Activated CD8-positive, alpha-beta memory T cell treated with anti-CD3 and anti-CD28 coated beads for 48 hours (primary cell): Measurements from ENCODE around the gene CHTOP.
"Not testable (repeated sequence)": the region's sequence is repeated elsewhere in the genome, so short reads cannot be mapped to it uniquely, and the experiment has no call there.

Experiments used
- DNase-seq, 3 experiments: peaks; one replicate each; pipeline ENCODE4 v3.0.0-alpha.2; 2020; ENCODE audit warnings: low read depth in 2 of 3, low spot score in 2 of 3

CHTOP gene

DNA sequence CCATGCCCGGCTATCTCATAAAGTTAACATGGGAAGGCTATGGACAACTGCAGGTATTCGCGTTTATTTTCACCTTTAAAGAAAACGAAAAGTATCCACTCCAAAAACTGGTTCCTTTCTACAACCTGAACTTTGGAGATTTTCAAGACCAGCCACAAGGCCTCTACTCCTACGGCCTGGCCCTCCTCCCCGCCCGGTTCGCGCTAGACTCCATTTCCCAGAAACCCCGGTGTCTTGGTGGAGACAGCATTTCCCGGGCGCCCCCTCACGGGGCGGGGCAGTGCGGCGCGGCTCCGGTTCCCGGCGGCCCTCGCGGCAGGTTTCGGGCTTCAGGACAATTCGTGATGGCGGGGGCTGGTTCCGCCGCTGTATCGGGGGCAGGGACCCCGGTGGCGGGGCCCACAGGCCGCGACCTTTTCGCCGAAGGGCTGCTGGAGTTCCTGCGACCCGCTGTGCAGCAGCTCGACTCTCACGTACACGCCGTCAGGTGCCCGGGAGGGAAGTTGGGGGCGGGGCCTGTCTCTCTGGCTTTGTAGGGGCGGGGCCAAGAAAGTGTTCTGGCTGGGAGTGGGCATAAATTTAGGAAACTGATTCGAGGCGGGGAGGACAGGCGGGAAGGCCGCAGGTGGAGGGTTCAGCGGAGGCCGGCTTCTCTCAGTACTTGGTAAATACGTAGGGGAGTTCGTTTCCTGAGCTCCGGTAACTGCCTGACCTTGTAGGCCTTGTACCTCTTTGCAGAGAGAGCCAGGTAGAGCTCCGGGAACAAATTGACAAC lies 24.7 kb downstream of the CHTOP start, which contains the start of gene SNAPIN:
Gene SNAPIN, plus strand, starts transcription at position 304 of the 775 bp plus-strand sequence. Its CDS starts 41 bp downstream, at position 345.
- peak; percentile 79 to 82 (median 80) for DNase-seq

DNA sequence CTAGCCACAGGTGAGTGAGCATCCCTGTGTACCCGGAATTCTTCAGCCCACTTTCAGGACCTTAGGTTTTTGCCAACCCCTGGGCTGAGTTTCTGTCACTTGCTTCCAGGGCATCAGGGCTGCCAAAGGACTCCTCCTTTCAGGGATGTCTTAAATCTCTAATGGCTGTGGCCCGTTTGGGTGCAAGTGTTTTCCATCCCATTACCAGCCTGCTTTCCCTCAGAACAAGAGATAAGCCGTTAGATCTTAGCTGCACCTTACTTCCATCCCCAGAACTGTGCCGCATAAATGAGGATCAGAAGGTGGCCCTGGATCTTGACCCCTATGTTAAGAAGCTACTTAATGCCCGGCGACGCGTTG lies 25.3 kb downstream of the CHTOP start:
- no peak for DNase-seq

DNA sequence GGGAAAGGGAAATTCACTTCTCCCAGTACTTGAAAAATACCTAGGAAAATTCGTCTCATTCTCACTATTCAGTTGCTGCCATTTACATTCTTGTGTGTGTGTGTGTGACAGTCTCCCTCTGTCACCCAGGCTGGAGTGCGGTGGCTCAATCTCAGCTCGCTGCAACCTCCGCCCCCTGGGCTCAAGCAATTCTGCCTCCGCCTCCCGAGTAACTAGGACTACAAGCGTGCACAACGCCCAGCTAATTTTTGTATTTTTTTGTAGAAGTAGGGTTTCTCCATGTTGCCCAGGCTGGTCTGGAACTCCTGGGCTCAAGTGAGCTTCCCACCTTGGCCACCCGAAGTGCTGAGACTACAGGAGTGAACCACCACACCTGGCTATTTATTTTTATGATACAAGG lies 25.8 kb downstream of the CHTOP start:
- no peak for DNase-seq

DNA sequence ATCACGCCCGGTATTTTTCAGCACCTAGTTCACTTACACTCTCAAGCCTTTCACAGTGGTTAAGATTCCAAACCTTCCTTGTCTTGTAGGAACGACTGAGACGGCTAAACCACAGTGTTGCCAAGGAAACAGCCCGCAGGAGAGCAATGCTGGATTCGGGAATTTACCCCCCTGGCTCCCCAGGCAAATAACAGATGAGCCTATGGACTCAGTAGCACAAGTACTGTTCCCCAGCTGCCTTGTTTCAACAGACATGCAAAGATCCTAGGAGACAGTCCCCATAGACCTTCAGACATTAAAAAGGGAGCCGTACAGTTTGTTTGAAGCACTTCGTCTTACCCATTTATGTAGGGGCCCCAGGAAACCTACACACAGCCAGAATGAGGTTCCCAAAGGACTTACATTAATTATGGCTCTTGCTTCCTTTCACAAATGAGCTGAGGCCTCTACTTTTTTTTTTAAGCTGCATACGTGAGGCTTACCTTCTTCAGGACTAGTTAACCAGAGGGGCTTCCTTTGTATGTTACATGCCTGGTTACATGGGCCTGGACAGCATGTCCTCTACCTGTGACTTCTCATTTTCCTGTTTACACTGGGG lies 27.3 kb downstream of the CHTOP start:
- DNase-seq, result no peak

DNA sequence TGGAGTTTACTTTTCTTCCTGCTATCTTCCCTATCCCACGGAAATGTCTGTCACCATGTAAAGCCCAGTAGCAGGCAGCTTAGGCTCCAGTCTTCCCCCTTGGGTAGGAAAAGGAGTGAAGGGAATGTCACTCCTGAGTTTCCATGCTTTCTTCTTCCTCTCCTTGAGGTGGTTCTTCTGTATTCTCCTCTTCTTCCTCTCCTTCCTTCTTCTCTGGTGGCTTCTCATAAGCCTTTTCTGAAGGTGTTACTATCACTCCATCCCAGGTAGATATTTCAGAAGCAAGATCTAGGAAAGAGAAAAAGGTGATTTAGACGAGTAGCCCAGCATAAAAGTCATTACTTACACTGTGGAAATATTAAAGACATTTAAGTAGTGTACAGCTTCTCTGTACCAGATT lies 28.4 kb downstream of the CHTOP start:
- no peak for DNase-seq

DNA sequence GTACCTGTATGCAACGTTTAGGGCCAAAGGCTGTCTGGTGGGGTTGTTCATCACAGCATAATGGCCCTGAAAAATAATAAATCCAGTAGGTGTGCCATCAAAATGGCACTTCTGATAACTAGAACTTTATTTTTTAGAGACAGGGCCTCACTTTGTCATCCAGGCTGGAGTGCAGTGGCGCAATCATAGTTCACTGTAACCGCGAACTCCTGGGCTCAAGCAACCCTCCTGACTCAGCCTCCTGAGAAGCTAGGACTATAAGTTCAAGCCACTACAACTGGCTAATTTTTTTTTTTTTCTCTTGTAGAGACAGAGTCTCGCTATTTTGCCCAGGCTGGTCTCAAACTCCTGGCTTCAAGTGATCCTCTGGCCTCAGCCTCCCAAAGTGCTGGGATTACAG lies 29.3 kb downstream of the CHTOP start:
- DNase-seq, result no peak

DNA sequence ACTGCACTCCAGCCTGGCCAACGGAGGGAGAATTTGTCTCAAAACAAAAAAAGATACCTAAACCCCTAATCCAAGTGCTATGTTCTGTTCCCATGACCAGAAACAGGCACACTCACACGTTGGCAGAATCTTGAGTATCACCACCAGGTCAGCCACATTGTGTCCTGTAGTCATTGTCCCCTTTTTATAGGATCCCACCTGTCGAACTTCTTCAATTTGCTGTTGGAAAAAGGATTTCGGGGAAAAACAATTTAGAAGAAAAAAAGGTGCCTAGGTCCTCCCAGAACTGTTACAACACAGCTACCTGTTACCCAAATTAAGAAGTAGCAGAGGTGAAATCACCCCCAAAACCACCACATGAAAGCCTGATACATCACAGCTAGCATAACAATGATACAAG lies 33.6 kb downstream of the CHTOP start:
- DNase-seq, result no peak

DNA sequence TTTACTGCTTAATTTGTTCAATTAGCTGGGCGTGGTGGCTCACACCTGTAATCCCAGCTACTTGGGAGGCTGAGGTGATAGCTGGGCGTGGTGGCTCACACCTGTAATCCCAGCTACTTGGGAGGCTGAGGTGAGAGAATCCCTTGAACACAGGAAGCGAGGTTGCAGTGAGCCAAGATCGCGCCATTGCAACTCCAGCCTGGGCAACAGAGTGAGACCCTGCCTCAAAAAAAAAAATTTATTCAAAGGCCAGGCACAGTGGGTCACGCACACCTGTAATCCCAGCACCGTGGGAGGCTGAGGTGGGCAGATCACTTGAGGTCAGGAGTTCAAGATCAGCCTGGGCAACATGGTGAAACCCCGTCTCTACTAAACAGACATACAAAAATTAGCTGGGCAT lies 34.8 kb downstream of the CHTOP start:
- DNase-seq, result not testable (repeated sequence)

DNA sequence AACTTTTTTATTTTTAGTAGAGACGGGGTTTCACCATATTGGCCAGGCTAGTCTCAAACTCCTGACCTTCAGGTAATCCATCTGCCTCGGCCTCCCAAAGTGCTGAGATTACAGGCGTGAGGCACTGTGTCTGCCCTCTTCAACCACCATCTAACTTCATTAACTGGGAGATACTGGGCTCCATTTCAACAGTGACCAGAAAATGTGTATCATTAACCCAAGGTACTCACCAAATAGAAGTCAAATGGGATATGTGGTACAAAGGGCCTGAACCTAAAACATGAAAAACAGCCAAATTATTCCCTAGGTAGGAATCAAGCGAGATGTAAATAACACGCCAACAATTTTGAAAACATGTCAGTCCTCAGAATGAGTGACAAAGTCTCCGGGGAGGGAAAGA lies 35.7 kb downstream of the CHTOP start:
- no peak for DNase-seq

DNA sequence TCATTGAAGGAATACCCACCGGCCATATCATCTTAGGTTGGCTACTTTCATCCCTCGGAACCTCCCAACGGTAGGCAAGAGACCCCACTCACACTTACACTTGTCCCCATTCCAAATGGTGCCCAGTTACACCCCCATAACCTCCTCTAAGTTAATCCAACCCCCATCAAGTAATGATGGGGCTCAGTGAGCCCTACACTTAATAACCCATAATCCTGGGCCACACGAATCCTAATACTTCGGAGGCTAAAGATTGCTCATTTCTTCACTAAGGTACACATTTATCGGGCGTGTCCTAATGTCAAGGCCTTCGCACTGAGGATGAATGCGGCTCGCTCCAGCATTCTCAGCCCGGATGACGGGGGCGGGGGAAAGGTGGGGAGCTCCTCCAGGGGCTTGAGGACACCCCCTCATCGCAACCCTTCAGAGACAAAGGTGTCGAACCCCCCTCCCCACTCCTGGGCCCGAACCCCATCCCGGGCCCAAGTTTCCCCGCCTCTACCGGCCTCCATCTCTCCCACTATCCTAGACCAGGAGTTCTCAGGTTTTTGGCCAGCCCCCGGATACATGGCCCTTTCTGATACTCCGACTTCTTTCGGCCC lies 36.5 kb downstream of the CHTOP start:
- no peak for DNase-seq

DNA sequence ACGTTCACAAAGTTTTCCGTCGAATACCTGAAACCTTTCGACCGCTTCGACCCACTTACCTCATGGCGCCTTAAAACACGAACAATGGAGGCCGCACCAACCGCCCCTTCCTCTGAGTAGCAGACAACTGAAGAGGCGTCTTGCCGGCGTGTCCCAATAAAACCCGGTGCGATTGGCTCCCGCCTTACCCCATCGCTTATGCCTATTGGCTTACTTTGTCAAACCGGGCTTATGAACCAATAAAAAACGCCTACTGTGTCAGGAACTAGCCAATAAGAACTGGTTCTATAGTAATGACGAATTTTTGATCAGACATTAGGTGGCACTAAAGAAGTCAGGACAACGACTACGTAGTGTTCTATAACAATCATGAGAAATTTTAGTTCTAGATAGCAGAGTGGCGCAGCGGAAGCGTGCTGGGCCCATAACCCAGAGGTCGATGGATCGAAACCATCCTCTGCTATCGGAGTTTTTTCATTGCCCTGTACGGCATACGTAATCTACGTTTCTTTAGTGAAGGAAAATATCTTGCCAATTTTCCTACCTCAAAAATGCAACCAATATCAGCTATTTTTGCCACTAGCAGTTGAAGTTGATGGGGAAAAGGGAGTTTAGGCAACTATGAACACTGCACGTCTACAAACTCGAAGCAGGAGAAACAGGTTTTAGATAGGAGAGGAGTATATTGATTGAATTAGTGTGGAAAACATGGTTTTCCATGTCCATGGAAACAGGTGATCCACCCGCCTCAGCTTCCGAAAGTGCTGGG lies 37.2 kb downstream of the CHTOP start, which contains the start of gene ILF2:
Gene ILF2, minus strand, starts transcription at position 135 of the 769 bp plus-strand sequence. Its CDS starts 71 bp downstream, at position 64.
- DNase-seq, result peak; percentile 77 to 93 (median 81)

DNA sequence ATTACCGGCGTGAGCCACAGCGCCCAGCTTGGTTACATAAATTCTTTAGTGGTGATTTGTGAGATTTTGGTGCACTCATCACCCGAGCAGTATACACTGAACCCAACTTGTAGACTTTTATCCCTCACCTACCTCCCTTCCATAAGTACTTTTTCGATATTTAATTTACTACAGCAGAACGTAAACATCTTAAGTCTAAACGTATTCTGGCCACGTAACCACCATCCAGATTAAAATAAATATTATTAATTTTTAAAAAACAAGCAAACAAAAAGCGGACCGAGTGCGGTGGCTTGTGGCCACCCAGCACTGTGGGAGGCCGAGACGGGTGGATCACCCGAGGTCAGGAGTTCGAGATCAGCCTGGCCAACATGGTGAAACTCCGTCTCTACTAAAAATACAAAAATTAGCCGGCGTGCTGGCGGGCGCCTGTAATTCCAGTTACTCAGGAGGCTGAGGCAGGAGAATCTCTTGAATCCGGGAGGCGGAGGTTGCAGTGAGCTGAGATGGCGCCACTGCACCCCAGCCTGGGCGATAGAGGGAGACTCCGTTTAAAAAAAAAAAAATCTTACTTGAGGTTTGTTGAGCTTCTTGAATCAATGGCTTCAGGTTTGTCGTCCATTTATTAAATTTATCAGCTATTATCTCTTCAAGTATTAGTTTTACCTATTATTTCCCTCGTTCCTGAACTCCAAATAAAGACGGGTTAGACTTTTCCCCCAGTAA lies 37.9 kb downstream of the CHTOP start:
- not testable (repeated sequence) for DNase-seq

DNA sequence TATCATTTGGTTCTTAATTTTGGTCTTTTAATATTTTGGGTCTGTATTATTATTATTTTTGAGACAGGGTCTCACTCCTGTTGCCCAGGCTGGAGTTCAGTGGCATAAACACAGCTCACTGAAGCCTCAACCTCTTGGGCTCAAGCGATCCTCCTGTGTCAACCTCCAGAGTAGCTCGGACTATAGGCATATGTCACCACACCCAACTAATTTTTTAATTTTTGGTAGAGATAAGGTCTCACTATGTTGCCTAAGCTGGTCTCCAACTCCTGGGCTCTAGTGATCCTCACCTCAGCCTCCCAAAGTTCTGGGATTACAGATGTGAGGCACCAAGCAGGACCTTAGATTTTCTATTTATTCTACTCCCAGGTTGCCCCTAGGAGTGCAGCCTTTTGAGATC lies 39.6 kb downstream of the CHTOP start:
- no peak for DNase-seq

DNA sequence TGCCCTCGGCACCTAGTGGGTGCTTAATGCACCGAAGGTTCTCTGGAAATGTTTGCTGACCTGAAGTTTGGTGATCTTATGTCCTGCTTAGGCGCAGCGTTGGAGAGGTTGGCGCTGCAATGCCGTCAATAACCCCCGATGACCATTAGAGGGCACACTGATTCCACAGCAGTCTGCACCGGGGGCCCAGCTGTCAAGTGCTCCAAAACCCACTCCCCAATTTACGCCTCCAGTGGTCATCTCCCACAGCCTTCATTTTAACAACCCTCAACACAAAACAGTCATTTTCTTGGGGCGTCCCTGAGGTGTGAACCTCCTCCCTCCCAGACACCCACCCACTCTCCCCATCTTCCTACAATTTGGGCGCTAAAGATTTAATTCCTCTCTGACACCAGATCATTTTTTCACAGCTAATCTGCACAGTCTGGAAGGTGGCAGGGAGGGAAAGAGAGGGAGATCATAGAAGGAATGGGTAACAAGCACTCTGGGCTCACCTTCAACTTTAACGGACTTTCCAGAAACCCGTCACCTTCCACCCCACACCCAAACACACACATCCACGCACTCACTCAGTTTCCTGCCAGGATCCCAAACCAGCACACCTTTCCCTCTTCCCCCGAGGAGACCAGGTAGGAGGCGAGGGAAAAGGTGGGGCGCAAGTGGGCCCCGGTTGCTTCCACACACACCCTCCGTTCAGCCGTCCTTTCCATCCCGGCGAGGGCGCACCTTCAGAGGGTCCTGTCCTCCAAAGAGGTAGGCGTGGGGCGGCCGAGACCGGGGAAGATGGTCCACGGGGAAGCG lies 44.1 kb downstream of the CHTOP start:
- DNase-seq, result no peak

DNA sequence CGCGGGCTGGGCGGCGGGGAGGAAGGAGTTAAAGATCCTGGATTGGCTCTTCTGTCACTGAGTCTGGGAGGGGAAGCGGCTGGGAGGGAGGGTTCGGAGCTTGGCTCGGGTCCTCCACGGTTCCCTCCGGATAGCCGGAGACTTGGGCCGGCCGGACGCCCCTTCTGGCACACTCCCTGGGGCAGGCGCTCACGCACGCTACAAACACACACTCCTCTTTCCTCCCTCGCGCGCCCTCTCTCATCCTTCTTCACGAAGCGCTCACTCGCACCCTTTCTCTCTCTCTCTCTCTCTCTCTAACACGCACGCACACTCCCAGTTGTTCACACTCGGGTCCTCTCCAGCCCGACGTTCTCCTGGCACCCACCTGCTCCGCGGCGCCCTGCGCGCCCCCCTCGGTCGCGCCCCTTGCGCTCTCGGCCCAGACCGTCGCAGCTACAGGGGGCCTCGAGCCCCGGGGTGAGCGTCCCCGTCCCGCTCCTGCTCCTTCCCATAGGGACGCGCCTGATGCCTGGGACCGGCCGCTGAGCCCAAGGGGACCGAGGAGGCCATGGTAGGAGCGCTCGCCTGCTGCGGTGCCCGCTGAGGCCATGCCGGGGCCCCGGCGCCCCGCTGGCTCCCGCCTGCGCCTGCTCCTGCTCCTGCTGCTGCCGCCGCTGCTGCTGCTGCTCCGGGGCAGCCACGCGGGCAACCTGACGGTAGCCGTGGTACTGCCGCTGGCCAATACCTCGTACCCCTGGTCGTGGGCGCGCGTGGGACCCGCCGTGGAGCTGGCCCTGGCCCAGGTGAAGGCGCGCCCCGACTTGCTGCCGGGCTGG lies 44.9 kb downstream of the CHTOP start, which contains the start of gene NPR1:
Gene NPR1, plus strand, starts transcription at position 170 of the 818 bp plus-strand sequence. Its CDS starts 421 bp downstream, at position 591.
- DNase-seq, result no peak

DNA sequence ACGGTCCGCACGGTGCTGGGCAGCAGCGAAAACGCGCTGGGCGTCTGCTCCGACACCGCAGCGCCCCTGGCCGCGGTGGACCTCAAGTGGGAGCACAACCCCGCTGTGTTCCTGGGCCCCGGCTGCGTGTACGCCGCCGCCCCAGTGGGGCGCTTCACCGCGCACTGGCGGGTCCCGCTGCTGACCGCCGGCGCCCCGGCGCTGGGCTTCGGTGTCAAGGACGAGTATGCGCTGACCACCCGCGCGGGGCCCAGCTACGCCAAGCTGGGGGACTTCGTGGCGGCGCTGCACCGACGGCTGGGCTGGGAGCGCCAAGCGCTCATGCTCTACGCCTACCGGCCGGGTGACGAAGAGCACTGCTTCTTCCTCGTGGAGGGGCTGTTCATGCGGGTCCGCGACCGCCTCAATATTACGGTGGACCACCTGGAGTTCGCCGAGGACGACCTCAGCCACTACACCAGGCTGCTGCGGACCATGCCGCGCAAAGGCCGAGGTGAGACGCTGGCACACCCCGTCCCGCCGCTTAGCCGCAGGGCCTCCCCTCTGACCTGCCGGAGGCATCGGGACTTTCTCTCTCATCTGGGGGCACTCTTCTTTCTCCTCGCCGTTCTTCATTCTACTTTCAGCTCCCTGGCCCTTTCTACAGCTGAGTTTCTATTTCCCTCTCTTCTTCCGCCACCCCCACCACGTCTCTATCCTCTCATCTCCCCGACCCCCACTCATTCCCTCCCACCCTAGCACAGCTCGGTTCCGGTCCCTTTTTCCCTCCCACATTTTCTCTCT lies 45.7 kb downstream of the CHTOP start:
- DNase-seq, result no peak

DNA sequence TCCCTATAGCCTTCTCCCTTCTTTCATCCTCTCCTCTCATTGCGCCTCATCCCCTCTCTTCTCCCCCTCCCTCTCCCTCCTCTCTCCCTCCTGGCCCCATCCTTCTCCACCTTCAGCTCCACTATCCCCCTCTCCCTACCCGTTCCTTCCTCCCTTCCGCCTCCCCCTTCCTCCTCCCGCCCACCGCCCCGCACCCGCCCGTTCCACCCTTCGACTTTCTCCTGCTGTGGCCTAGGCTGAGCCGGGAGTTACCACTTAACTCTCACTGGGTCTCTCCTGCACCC lies 46.2 kb downstream of the CHTOP start:
- no peak for DNase-seq

DNA sequence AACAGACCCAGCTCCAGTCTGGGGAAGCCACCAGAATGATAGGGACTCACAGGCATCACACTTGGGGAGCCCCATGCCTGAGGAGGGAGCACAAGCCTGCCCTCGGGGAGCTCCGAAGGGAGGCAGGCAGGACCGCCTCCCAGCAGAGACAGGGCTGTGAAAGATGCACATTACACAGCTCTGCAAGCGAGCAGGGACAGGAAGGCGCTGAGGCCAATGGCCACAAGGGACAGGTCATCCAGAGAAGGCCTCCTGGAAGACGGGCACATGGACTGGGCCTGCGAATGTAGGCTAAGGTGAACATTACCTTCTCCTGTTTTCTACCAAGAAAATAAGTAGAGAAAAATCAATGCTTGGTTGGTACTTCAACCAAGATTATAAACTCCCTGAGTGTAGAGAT lies 48.9 kb downstream of the CHTOP start:
- no peak for DNase-seq

DNA sequence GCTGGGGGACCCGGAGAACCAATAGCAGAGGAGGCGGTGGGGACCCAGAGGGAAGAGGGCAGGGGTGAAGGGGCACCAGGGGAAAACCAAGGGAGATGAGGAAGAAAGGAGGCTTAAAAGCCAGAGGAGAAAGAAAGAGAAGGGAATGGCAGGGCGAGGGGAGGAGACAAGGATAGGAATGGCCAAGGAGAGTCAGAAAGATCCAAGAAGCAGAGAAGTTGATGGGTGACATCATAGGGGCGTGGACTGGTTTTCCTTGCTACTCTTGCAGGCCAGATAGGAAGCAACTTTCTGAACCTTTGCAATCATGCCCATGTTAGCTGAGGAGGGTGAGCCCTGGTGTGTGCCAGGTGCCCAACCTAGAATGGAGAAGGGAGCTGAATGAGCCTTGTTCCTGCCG lies 50.0 kb downstream of the CHTOP start:
- no peak for DNase-seq
